Bronchial epithelial cell (primary cell): ENCODE results near the gene NMUR1. TPM values are rescaled to one million over a fixed set of nuclear protein-coding genes. Genes with fewer than 3 reads are reported as not detected.

Experiments
- DNase-seq: peaks from one replicate; pipeline ENCODE4 v3.0.0-alpha.2; 2010; ENCODE audit warnings: low read depth
- FAIRE-seq: peaks from 2 replicates; lab custom pipeline; 2011; peaks lifted over from hg19 to GRCh38; lab: Jason Lieb, UNC
- H3K27me3 ChIP-seq: 2 replicates; pipeline ENCODE4 v1.5.1; 2011; ENCODE audit warnings: low read length; ENCODE audit not compliant: control insufficient read depth, insufficient read depth
- H3K36me3 ChIP-seq: 2 replicates; pipeline ENCODE4 v1.5.1; 2011; ENCODE audit warnings: low read length; ENCODE audit not compliant: control insufficient read depth, insufficient read depth
- H3K4me3 ChIP-seq: 2 replicates; pipeline ENCODE4 v1.5.1; 2011; ENCODE audit warnings: mild to moderate bottlenecking, low read depth, low read length, control low read depth
- CTCF ChIP-seq: IDR thresholded peaks from 2 replicates; pipeline ENCODE4 v1.5.1; 2011; ENCODE audit warnings: mild to moderate bottlenecking, moderate library complexity, low read length, control low read depth, inconsistent platforms; ENCODE audit not compliant: insufficient read depth, severe bottlenecking
- total RNA-seq: library from RNA; depleted of rRNA; stranded (reverse); fragments of >200 nt; gene quantifications from 2 replicates; pipeline ENCODE4 v1.2.1, GENCODE V29; 2014

Gene NMUR1
- total RNA-seq, 1 donor from 2014 or later: not detected

- FAIRE-seq (no peak), DNase-seq (no peak)
- no peak for TF ChIP-seq CTCF
- Histone ChIP-seq H3K36me3 (no peaks in the 10 kb centered on the region), H3K4me3 (no peak overlapping the region), H3K27me3 (no peaks in the 10 kb centered on the region)
Measured at GRCh38 chr2:231522418-231523180, 7.6 kb downstream of the NMUR1 start.

GRCh38 chr2:231521443-231521842 lies 8.8 kb downstream of the NMUR1 start:
- Histone ChIP-seq H3K4me3 (no peak overlapping the region), H3K36me3 (no peaks in the 10 kb centered on the region), H3K27me3 (no peaks in the 10 kb centered on the region)
- DNase-seq (no peak), FAIRE-seq (no peak)
- TF ChIP-seq CTCF: no peak

- no peak for TF ChIP-seq CTCF
- Histone ChIP-seq H3K36me3 (no peaks in the 10 kb centered on the region), H3K27me3 (no peaks in the 10 kb centered on the region), H3K4me3 (no peak overlapping the region)
- FAIRE-seq: no peak
- no peak for DNase-seq
Measured at GRCh38 chr2:231519975-231520555, 10.2 kb downstream of the NMUR1 start.

GRCh38 chr2:231518771-231519170 lies 11.5 kb downstream of the NMUR1 start:
- no peak for FAIRE-seq
- TF ChIP-seq CTCF: no peak
- Histone ChIP-seq H3K4me3 (no peak overlapping the region), H3K36me3 (no peaks in the 10 kb centered on the region), H3K27me3 (no peaks in the 10 kb centered on the region)
- DNase-seq: no peak

- no peak for DNase-seq
- no peak overlapping the region for H3K4me3 ChIP-seq
- no peak for FAIRE-seq
- no peak for TF ChIP-seq CTCF
- no peaks in the 10 kb centered on the region for H3K27me3 ChIP-seq
- no peaks in the 10 kb centered on the region for H3K36me3 ChIP-seq
Measured at GRCh38 chr2:231515603-231516002, 14.6 kb downstream of the NMUR1 start.
